Kasumi-1 (cell line): ENCODE measurements around the gene ABHD14A.

Experiments used
- DNase-seq, 2 experiments: peaks; one replicate each; lab custom pipeline; 2025; lab: John Stamatoyannopoulos, UW

The ABHD14A gene

DNA sequence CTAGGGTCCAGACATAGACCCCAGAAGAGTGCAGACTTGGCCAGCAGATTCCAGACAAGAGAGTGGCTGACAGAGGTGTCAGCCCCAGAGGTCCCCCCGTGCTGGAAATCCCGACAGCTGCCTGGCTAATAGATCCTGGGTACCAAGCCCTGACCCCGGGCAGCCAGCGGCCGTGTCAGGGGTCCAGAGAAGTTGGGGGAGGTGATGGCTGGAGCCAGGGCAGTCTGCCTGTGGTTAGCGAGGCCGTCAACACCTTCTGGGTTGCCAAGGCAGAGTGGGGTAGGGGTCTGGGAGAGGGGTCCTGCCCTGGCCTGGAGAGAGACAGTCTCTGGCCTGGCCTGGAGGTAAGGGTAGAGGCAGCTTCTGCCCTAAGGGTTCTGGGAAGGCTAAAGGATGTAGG is 45.9 kb downstream of the ABHD14A start:
- DNase-seq, result no peak

DNA sequence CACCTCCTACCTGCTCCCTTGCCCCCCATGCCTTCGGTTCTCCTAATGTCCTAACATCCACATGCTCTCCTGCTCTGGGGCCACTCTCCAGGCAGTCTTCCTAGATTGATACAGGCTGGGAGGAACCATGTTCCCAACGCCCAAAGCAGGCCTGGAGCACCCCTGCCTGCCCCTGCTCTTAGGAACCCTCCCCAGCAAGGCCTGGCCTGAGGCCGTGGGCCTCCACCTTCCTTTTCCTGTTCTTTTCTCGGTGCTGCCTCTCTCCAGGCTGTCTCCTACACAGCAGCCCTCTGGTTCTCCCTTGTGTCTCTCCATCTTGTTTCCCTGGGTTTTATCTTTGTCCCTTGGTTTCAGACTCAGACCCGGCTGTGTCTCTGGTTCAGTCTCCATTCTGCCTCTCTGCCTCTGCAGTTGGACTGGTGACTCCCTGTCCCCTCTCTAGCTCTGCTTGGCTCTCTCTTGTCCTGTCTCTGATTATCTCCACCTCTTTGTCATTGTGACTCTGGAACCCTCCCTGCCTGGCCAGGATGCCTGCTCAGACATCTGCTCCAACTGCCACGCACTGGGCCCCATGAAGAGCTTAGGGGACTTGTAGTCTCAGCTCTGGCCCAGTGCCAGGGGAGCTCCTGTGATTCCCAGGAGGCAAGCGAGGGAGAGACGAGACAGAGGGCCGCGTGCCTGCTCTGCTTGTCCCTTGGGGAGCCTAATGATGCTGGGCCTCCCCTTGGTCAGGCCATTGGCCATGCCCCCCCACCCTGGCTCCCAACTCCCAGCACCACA is 46.8 kb downstream of the ABHD14A start:
- peak in 1 of 2 experiments; percentile 6 for DNase-seq

DNA sequence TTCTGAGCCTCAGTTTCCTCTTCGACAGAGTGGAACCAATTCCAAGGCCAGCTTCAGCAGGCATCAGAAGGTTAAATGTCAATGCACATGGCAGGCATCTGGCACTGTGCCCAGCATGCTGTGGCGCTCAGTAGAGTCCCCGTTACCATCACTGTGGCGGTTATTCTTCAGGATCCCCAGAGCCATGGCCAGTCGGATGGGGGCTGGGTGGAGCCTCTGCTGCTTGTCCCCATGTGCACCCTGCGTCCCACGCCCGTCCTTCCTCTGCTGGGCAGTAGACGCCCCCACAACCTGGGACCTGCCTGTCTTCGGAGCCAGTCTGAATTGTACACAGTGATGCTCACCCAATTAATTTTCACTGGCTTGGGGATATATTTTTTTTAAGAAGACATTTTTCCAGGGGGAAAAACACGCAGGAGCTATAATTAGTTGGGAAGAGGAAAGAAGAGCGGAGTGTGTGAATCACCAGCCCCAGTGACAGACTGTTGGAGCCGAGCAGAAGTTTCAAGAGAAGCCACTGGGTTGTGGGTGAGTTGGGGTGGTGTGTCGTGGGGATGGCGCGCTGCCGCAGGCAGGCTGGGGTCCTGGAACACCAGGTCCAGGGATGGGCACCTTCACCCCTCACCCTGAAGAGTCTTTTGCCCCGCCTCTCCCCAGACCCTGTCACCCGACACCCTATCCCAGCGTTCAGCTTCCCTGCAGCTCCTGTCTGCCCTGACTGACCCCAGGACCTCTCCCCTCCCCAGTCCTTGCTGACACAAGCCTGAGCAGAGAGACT is 47.6 kb downstream of the ABHD14A start:
- DNase-seq, result no peak

DNA sequence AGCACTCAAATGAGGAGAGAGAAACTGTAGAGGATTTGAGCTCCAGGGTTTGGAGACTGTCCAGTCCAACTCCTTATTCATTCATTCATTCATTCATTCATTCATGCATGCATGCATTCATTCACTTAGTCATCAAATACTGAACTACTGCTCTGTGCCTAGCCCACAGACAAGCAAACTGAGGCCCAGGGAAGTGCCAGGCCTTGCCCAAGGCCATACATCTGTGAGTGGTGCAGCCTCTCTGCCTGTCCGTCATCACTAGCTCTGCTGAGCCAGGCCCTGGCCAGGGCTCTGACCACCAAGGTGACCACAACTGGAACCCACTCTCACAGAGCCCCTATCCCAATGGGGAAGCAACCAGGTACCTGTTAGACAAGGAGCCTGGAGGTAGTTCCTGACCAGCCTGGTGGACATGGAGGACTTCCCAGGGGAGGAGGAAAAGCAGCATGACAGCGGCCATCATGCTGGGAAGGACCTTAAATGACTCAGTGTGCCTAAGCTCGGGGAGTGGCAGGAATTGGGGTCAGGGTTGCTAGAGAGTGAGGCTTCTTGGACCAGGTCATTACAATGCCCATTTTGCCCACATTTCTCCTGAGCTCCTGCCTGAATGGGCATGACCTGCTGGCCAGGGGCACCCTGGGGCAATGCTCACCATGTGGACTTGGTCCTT is 48.4 kb downstream of the ABHD14A start:
- DNase-seq, result no peak

DNA sequence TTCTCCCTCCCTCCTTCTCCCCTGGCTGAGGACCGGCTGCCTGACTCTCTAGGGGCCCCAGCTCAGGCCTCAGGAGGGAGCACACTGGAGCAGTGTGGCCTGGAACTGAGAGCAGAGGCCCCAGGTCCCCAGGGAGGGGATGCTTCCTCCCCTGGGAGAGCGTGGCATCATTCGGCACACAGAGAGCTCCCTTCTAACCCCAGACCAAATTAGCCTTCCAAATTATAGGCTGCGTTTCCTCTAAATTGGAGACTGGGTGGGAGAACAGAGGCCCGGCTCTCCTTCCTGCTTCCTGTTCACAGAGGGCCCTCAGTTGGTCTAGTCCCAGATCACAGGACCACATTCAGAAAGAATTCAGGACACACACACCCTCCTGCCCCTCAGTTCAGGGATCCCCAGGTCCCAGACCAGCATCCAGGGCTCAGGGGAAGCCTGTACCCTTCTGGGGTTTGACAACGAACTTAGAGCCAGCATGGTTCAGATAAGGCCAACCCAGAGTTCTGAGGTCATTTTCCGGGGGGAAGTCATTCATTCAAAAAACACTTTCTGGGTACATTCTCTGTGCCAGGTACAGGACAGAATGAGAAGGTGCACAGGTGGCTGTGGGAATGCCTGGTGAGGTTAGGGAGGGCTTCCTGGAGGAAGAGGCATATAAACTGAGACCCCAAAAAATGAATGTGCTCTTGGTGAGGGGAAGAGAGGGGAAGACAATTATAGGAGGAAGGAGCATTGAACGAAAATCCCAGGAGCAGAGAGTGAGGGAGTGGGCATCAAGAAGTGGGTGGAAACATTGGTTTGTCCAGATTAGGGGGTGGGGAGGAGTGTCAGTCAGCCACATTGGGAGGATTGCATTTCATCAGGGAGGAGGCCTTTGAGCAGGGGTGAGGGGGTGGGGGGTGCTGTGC is 49.2 kb downstream of the ABHD14A start:
- no peak for DNase-seq

DNA sequence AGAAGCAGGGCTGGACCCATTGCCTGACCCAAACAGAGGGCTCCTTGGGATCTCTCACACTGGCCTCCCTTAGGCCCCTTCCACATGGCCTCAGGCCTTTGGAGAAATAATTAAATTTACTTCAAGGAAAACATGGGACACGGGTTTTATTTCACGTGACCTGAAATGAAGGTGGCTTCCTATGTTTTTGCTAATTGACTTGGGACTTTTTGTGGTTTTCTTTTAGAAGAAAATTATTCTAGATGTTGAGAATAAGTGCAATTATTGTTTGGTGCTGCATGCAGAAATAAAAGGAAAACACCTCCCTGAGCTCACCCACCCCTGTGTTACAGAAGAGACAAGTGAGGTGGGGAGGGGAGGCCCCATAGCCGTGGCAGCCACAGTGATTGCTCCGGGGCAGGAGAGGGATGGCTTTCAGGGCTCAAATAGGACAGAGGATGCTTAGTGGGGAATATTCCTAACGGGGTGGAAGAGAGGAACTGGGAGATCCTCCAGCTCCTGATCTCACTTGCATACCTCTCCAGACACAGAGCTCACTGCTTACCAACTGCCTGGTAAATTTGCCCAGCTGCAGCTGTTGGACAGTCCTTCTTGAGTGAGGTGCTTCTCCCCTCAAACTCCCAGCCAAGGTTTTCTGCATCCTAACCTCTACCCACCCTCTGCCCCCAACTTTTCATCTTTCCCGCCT is 50.0 kb downstream of the ABHD14A start:
- no peak for DNase-seq

DNA sequence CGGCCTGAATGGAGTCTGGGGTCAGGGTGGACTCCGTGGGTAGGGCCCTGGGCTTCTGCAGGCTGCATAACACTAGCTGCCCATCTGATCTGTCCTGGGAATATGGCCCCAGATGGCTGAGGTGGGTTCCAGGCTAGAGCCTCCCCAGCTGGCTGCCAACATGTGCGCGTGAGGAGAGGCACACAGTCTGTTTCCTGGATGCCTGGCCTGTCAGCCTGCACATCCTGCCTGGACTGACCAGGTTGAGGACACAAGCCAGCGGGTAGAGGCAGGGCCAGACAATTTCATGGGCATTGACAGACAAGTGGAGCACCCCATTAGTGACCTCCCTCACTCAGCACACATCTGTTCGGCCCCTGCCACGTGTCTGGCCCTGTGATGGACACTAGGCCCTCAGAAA is 50.6 kb downstream of the ABHD14A start:
- no peak for DNase-seq

DNA sequence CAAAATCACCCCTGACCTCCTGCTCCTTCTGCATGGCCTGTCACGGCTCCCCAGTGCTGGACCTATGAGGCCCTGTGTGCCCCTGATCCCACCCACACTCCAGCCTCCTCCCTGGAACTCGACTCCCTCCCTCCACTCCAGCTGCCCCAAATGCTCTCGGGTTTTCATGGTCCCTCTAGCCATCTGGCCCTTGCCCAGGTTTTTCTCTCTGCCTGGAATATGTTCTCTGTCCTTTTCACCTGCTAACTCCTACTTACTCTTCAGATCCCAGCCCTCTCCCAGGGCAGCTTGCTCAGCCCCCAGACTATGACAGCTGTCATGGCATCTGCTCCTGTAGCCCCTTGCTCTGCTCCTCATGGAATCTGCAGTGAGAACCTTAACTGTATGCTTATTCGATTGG is 51.2 kb downstream of the ABHD14A start:
- no peak for DNase-seq

DNA sequence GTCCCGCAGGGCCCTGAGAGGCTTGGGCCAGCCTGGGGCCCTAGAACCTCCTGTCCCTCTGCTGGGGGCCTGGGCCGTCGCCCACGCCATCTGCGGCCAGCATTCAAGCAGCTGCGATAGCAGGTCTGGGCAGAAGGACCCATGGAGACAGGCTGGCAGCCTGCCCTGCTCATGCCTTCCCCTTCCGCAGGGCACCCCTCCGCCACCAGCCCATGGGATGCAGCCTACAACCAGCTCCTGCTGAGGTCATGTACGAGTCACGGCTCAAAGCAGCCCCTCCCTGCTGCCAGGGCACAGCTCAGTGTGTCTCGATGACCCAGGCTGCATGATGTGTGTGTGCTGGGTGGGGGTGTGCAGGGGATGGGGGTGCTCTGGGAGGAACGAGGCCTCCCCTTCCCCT is 53.7 kb downstream of the ABHD14A start:
- DNase-seq, result no peak

DNA sequence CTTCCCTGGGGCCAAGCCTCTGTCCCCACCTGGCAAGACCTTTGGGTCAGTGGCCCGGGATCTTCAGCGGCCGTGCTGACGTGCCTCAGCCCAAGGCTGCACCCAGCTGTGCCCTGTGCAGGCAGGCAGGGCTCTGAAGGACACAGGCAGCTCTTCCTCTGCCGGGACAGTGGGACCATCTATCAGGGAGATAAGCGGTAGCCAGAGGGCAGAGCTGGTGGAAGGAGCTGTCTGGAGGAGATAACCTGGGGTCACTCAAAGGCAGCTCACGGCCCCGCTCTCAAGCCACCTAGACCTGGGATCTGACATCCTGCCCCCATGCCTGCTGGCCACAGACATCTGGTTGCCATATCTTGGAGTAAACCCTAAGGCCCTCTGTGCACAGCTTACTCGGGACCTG is 54.2 kb downstream of the ABHD14A start:
- DNase-seq, result no peak

DNA sequence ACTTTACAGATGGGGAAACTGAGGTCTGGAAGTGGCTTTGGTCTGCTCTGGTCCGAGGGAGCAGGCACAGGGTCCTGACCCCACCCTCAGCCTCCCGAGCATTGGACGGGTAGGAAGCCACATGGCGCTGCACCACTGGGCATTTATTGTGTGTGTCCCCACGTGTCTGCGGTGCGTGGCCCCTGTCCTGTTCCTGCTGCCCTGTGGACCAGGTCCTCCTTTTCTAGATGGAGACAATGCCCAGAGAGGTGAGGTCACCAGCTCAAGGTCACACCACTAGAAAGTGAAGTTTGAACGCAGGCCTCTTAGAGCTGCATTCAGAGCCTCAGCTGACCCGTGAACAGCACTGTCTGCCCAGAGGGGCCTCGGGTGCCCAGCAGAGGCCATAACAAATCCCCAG is 54.7 kb downstream of the ABHD14A start:
- DNase-seq, result no peak
